Activated CD4-positive, alpha-beta T cell treated with anti-CD3 and anti-CD28 coated beads for 1 hour (primary cell): Measurements from ENCODE around the gene FAM162A.
"Not testable (repeated sequence)": the region's sequence is repeated elsewhere in the genome, so short reads cannot be mapped to it uniquely, and the experiment has no call there.

Source experiments
- DNase-seq: peaks from one replicate; pipeline ENCODE4 v3.0.0-alpha.2; 2020

The FAM162A gene

DNA sequence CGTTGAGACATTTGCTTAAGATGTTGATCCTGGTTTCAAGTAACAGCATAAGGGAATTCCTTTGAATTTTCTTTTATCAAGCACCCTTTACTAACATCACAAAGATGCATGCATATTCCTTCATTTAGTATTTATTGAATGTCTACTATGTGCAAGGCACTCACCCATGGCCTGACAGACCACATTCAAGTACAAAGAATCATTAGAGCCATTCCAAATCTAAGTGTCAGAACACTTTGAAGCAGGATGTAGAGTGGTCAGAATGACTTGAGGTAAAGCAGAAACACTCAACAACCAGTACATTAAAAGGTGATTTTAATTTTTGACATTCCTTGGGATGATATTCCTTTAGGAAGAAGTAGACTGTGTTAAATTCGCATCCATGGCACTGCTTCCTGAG lies 37.9 kb downstream of the FAM162A start:
- DNase-seq = no peak

DNA sequence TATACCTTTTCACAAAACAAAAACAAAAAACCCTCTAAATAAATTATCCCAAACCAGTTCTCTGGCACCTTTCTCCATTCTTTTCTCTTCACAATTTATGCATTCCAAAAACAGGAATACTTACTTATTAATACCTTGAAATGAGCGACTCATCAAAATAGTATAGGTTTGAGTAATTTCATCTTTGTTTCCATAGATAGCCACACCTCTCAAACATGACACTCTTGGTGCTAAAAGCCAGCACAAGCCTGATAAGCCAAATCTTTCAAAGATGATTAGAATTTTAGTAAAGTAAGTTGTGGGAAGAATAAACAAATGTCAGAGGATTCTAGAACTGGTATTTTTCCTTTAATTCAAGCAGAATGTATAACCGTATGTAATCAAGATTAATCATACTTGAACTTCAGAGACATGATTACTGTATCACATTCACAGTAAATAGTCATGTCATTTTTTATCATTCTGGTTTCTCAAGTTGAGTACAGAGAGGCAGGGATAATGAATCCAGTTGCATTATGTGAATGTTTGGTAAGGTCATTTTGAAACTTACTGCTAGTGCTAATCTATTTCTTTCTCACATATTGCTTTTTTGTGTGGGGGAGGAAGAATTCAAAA lies 44.0 kb downstream of the FAM162A start:
- no peak for DNase-seq

DNA sequence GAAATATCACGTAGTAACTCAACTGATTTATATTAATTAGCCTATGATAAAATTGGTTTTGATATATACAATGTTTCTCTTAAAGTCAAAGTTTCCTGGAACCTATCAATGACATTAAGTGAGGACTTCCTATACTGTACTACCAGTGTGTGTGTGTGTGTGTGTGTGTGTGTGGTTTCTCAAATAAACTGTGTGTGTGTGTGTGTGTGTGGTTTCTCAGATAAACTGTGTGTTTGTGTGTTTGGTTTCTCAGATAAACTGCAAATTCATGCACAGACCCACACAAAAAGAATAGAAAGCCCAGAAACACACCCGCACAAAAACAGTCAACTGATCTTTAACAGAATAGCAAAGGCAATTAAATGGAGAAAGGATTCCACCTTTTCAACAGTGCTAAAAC lies 46.4 kb downstream of the FAM162A start:
- DNase-seq = no peak

DNA sequence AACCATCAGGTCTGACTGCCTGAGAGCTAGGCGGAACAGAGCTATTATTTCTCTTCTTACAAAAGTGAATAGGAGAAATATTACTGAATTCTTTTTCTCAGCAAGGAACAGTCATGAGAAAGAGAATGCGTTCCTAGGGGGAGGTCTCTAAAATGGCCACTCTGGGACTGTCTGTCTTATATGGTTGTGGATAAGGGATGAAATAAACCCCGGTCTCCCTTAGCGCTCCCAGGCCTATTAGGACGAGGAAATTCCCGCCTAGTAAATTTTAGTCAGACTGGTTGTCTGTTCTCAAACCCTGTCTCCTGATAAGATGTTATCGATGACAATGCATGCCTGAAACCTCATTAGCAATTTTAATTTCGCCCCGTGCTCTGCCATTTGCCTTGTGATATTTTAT lies 52.0 kb downstream of the FAM162A start:
- no peak for DNase-seq

DNA sequence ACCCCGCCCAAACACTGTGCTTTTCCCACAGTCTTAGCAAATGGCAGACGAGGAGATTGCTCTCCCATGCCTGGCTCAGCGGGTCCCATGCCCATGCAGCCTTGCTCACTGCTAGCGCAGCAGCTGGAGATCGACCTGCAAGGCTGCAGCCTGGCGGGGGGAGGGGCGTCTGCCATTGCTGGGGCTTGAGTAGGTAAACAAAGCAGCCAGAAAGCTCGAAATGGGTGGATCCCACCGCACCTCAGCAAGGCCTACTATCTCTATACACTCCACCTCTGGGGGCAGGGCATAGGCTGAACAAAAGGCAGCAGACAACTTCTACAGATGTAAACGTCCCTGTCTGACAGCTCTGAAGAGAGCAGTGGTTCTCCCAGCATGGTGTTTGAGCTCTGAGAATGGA lies 59.1 kb downstream of the FAM162A start:
- no peak for DNase-seq

DNA sequence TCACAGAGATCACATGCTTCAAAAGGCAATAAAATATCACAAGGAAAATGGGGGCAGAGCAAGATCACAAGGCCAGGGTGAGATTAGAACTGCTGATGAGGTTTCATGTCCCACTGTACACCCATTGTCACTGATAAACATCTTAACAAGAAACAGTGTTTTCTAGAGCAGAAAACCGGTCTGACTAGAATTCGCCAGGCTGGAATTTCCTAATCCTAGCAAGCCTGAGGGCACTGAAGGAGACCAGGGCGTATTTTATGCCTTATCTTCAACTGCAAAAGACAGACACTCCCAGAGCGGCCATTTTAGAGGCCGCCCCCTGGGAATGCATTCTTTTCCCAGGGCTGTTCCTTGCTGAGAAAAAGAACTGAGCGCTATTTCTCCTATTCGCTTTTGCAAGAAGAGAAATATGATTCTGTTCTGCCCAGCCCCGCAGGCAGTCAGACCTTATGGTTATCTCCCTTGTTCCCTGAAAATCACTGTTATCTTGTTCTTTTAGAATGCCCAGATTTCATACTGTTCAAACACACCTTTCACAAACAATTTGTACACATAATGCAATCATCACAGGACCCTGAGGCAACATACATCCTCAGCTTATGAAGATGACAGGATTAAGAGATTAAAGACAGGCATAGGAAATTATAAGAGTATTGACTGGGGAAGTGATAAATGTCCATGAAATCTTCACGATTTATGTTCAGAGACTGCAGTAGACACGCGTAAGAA lies 59.9 kb downstream of the FAM162A start:
- not testable (repeated sequence) for DNase-seq

- DNase-seq = not testable (repeated sequence)
Observed at GRCh38 chr3:122444491-122444887, 60.5 kb downstream of the FAM162A start.

DNA sequence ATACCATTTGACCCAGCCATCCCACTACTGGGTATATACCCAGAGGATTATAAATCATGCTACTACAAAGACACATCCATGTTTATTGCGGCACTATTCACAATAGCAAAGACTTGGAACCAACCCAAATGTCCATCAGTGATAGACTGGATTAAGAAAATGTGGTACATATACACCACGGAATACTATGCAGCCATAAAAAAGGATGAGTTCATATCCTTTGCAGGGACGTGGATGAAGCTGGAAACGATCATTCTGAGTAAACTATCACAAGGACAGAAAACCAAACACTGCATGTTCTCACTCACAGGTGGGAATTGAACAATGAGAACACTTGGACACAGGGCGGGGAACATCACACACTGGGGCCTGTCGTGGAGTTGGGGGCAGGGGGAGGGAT lies 64.2 kb downstream of the FAM162A start:
- DNase-seq = not testable (repeated sequence)

DNA sequence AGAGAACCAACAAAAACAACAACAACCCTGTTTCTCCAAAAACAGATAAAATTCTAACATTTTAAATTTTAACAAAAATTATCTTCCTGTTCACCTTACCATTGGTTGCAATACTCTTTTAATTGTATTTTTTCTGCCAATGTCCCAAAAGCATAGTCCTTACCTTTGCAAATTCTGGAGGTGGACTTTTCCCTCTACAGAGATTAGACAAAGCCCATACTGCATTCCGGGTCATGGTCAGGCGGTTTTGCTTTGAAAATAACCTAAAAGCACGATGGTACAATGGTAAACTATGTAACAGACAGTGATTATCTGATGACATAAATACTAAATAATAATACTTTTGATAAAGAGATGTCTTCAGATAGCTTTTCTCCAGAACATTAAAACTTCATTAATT lies 67.4 kb downstream of the FAM162A start:
- no peak for DNase-seq

- no peak for DNase-seq
Observed at GRCh38 chr3:122456074-122456473, 72.1 kb downstream of the FAM162A start.

GRCh38 chr3:122457706-122458105 lies 73.7 kb downstream of the FAM162A start:
- no peak for DNase-seq

GRCh38 chr3:122458992-122459391 lies 75.0 kb downstream of the FAM162A start:
- DNase-seq = no peak

DNA sequence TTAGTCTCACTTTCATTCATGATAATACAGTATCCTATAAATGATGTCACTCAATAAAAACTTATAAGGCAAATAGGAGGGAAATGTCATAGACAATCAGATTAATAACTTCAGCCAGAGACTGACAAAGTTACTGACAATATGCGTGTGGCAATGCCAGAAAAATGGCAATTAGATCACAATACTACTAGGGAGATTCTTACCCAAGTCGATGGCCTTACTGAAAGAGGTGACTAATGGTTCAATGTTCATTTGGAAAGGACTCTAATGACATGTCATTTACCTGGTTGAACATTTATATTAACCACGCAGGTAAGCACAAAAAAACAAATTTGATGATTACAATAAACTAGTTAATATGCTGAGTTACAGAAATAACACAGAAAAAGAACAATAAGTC lies 77.8 kb downstream of the FAM162A start:
- DNase-seq = no peak
